ENCODE results near the gene GPR35.

The GPR35 gene, protein sequence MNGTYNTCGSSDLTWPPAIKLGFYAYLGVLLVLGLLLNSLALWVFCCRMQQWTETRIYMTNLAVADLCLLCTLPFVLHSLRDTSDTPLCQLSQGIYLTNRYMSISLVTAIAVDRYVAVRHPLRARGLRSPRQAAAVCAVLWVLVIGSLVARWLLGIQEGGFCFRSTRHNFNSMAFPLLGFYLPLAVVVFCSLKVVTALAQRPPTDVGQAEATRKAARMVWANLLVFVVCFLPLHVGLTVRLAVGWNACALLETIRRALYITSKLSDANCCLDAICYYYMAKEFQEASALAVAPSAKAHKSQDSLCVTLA
- total RNA-seq: 4.7 to 12.9 (median 6.3) reads per million in 3 experiments

DNA sequence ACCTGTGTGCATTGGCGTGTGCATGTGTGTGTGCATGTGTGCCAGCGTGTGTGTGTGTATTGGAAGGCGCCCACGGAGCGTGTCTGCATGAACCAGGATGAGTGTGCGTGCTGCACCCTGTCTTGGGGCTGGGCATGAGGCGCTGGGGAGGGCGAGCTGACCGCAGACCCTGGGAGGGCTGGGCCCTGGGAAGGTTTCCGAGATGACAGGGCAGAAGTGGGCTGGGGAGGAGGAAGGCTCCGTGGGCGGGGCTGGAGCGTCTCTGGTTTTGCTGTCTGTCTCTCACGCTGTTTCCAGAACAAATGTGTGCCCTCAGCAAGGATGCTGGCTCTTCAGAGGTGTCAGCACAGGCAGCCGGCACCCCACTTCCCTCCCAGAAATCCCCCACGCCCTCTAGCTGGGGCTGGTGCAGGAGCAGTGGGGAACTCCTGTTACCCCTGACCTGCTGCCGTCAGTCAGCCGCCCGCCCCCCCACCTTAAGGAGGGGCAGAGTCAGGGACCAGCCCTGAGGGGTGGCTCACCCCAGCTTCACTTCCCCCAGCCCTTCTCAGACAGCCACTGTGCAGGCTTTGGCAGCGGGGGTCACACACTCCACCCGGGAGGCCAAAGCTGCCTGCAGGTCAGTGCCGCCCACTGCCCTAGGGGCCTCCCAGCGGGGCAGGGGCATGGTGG lies at the start of gene GPR35:
GPR35 (plus strand) TSS at position 531 of the 672 bp plus-strand sequence. CDS start 4,473 bp downstream, outside the sequence.
- peak; percentile 77 for DNase-seq

DNA sequence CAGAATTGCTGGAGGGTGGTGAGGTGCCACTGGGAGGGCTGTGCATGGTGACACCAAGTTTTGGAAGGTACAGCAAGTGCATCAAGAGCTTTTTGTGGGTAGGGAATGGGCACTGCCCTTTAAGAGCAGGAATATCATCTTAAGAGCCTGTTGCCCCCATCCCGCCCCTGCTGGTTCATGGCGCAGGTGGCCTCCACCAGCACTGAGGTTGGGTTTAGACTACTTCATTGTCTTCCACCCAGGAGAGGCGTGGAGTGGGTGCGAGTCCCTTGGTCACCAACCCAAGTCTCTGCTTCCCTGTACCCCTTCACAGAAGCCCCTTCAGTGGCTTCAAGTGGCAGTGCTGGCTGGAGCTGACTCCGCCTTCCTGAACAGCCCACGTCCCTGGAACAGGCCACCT lies 49.2 kb upstream of the GPR35 start:
- DNase-seq: no peak

DNA sequence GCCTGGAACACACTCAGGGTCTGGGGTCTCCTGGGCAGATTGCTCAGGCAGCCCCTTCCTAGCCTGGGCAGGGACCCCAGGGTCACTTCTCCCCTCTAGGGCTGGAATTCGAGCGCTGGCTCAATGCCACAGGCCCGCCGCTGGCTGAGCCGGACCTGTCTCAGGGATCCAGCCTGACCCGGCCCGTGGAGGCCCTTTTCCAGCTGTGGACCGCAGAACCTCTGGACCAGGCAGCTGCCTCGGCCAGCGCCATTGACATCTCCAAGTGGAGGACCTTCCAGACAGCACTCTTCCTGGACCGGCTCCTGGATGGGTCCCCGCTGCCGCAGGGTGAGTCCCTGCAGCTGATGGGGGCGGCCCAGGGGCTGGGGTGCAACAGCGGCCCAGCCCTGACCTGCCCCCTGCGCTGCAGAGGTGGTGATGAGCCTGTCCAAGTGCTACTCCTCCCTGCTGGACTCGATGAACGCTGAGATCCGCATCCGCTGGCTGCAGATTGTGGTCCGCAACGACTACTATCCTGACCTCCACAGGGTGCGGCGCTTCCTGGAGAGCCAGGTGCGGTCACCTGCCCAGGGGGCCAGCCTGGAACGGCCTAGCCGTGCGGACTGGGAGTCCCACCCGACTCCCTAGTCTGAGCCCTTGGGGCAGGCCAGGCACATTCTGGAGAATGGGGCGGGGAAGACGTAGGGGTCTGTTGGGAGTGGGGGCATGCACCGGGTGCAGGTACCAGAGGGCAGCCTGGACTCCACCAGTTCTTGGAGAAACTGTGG lies 48.7 kb upstream of the GPR35 start:
- DNase-seq: no peak

DNA sequence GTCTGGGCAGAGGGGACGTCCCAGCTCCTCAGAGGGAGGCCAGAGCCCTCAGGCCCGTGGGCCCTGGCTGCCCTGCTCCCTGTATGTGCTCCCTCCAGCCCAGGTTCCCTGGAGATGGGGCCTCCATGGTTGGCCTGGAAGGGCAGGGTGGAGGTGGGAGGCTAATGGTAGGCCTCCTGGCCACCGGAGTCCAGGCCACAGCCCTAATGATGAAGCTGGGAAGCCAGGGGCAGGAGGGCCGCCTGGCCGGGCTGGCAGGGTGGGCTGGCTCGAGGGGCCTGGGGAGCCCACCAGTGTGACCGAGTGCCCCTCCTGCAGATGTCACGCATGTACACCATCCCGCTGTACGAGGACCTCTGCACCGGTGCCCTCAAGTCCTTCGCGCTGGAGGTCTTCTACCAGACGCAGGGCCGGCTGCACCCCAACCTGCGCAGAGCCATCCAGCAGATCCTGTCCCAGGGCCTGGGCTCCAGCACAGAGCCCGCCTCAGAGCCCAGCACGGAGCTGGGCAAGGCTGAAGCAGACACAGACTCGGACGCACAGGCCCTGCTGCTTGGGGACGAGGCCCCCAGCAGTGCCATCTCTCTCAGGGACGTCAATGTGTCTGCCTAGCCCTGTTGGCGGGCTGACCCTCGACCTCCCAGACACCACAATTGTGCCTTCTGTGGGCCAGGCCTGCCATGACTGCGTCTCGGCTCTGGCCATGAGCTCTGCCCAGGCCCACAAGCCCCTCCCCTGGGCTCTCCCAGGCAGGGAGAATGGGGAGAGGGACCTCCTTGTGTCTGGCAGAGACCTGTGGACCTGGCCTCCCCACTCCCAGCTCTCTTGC lies 47.8 kb upstream of the GPR35 start:
- no peak for DNase-seq

- DNase-seq: no peak
Measured at GRCh38 chr2:240578110-240578450, 47.2 kb upstream of the GPR35 start.

GRCh38 chr2:240578488-240578887 lies 46.8 kb upstream of the GPR35 start:
- DNase-seq: no peak

DNA sequence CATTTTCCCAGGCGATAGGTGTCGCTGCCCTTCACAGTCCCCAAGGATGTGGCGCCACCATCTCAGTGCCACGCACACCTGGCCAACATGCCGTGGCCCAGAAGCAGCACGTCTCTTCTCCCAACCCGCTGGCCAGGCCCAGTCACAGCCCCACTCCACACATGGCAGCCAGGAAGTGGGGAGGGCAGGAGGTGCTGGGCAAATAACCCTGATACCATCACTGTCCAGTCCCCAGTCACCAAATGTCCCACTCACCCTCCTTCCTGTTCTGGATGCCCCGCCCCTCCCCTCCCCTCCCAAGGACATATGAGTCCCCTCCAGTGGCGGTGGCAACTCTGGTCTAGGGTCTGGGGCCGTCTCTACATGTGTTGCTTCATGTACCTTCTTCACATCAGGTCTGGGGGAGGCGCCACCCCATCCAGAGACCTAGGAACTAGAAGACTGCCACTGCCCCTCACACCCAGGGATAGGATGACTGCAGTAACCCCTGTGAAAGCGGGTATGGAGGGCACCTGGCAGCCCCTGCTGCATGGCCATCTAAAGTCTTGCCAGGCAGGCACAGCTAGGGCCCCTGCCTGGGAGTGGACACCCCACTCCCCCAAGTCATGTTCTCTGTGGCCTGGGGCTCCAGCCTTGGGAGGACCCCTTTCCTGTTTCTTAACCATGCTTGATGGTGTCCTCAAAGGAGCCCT lies 46.1 kb upstream of the GPR35 start:
- DNase-seq: no peak

GRCh38 chr2:240579771-240580614 lies 45.3 kb upstream of the GPR35 start:
- peak; percentile 82 for DNase-seq

DNA sequence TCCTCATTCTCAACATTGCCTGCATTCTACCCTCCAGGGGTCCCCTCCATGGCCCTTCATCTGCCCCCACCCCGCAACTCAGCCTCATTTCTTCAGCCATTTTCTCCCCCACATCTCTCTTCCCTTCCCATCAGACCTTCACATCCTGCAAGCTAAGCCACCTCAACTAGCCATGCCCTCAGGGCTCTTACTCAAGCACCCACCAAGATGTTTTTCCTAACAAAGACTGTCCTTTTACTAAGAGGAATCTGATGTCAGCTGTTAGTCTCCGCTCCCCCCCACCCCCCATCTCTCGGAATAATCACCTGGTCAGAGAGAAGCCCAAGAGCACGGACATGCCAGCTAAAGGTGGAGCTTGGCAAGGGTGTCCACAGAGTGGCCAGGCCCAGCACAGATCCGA lies 43.5 kb upstream of the GPR35 start:
- DNase-seq: no peak

DNA sequence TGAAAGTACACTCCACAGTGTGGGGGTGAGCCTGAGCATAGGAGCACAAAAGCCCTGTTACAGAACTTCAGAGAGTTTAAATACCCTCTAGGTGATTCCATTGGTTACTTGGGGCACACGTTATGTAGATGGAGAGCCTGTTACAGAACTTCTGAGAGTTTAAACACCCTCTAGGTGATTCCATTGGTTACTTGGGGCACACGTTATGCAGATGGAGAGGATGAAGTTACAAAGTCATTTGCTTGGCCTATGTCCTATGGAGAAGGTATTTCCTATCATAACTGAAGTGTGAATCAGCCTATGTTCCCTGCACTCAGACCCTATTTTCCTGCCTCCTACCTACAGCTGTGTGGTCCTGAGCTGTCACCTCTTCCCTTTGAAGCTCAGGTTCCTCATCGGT lies 42.5 kb upstream of the GPR35 start:
- no peak for DNase-seq

GRCh38 chr2:240583774-240584173 lies 41.5 kb upstream of the GPR35 start:
- DNase-seq: no peak

DNA sequence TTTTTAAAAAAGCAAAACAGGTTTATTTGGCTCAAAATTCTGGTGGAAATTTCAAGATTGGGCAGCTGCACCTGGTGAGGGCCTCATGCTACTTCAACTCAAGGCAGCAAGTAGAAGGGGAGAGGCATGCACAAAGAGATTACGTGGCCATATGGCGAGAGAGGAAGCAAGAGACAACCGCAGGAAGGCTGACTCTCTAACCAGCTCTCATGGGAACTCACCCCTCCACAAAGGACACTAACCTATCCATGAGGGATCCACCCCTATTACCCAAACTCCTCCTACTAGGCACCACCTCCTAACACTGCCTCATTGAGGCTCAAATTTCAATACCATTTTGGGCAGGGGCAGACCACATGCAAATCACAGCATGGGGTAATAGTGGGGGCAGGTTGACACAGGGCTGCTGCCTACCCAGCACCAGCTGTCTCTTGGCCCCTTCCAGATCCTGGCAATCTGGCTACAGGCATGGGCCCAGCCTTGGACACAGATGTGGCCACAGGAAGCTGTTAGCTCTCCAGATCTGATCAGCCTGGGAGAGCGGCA lies 40.7 kb upstream of the GPR35 start:
- no peak for DNase-seq

DNA sequence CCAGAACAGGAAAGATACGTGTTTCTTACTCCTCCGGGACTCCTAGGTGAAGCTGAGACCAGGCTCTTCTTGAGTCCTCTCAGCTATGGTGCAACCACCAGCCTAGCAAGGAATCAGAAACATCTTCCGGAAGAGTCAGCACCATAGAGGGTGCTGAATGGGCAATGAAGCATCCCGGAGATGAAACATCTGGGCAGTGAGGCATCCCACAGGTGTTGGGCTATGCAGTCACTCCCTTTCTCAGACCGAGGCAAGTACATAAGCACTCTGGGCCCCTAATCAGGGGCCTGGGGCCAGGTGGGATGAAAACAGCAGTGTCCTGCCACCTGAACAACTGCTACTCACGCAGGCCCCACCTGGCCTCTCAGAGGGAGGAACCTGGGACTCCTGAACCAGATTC lies 40.2 kb upstream of the GPR35 start:
- no peak for DNase-seq

- no peak for DNase-seq
Measured at GRCh38 chr2:240585681-240586197, 39.5 kb upstream of the GPR35 start.

DNA sequence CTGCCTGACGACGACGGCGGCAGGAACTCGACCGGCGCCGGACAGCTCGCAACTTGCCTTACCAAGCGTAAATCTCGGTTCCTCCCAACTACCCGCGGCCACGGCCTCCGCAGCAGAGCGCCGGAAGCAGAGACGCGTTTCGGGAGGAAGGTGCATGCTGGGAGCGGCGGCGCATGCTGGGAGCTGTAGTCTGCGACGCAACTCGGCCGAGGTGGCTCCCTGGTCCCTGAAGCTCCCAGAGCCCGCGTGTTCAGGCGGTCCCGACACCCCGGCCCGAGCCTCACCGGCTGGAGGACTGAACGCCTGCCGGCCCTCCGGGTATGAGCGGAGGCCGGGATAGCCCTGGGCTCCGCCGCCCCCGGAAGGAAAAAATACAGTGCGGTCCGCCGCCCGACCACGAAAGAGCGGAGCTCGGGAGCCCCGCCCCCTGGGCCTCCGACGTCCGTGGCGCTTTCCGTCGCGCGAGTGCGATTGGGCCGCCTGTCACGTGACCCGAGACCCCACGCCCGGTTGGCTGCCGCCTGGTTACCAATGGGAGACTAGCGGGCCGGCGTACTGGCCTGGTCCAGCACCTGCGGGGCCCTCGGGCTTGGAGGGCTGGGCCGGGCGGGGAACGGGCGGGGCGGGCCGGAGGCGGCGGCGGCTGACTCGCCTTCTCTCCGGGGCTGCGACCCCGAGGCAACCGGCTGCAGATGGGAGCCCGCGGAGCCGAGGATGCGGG lies 38.9 kb upstream of the GPR35 start, which contains the start of gene CAPN10:
CAPN10 (plus strand) TSS at position 537 of the 721 bp plus-strand sequence; CDS start at position 715, 178 bp downstream.
- peak; percentile 96 for DNase-seq

DNA sequence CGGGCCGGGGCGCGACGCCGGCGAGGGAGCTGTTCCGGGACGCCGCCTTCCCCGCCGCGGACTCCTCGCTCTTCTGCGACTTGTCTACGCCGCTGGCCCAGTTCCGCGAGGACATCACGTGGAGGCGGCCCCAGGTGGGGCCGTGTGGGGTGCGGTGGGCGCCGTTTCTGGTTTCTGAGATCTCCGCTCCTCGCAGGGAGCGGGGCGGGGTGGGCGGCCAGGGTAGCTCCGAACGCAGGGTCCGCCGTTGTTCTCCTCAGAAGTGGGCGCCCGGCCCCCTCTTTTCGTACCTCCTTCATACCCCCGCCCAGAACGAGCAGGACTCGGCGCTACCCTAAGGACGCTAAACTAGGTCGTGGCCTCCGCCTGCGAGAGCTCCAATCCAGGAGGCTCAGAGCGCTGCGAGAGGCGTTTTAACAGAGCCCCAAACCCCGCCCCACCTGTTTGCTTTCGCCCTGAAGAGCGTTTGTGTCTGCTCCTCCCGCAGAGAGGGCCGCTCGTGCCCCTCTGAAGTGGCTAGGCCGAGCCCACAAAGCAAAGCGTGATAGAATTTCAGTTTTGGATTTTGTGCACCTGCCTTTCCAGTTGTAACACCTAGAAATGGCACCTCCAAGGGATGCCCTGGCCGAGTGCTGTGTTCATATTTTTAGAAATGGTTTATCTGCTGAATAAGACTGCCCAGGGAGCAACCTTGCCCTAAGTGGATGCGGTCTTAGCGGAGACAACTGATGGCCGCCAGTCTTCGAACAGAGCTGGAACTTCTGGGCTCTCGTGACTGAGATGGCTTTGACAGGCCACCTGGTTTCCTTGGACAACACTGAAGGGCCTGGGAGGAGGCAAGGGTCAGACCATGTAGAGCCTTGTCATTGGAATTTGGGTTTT lies 38.1 kb upstream of the GPR35 start:
- DNase-seq: peak; percentile 47

DNA sequence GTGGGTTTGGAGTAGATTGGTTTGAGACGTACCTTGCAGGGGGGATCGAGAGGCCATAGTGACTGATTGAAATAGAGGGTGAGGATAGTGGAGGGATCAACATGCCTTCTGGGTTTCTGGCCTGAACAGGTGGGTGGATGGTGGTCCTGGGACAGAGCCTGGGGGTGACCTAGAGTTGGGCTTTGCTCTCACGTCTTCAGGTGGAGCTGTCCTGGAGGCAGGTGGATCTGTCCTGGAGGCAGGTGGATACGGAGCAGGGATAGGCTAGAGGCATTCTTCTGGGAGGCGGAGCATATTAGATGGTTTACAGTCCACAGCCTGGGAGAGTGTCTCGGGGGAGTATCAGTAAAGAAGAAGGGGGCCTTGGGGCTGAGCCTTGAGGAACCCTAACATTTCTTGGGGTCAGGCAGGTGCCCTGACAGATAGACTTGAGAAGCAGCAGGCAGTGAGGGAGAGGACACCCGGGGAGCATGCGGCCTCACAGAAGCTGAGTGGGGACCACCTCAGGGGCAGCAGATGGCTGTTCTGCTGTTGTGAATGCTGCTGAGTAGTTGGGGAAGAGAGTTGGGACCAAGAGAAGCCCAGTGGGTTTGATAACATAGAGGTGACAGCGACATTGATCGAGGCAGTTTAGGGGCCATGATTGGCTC lies 37.1 kb upstream of the GPR35 start:
- no peak for DNase-seq

GRCh38 chr2:240588669-240589068 lies 36.6 kb upstream of the GPR35 start:
- DNase-seq: no peak
